Muscle layer of colon (tissue), 2 donors: ENCODE results near the gene PCYT2.

Source experiments
- H3K27ac ChIP-seq: one replicate; pipeline ENCODE4 v1.7.0; 2013; ENCODE audit warnings: low read depth, mild to moderate bottlenecking, low read length, moderate library complexity
- H3K27me3 ChIP-seq, 2 donors: one replicate each; pipeline ENCODE4 v1.7.0; 2013; ENCODE audit warnings: low read length in 2 of 2, mild to moderate bottlenecking in 2 of 2; ENCODE audit not compliant: insufficient read depth in 2 of 2, control insufficient read depth in 1 of 2
- H3K36me3 ChIP-seq: one replicate; pipeline ENCODE4 v1.7.0; 2013; ENCODE audit warnings: mild to moderate bottlenecking, low read length; ENCODE audit not compliant: insufficient read depth
- H3K4me1 ChIP-seq: one replicate; pipeline ENCODE4 v1.7.0; 2013; ENCODE audit warnings: mild to moderate bottlenecking, low read length; ENCODE audit not compliant: insufficient read depth
- H3K4me3 ChIP-seq, 2 donors: one replicate each; pipeline ENCODE4 v1.7.0; 2013; ENCODE audit warnings: low read length in 2 of 2, low read depth in 1 of 2, mild to moderate bottlenecking in 1 of 2, moderate library complexity in 1 of 2
- H3K9ac ChIP-seq: one replicate; pipeline ENCODE4 v1.7.0; 2013; ENCODE audit warnings: low read length
- H3K9me3 ChIP-seq: one replicate; pipeline ENCODE4 v1.7.0; 2013; ENCODE audit warnings: mild to moderate bottlenecking, low read length
- donor health status: abdominal sarcoma.
- donor health status: Adenocarcinoma of cecum.

Gene PCYT2

GRCh38 chr17:81930142-81931125 lies 19.2 kb upstream of the PCYT2 start:
- H3K4me1 ChIP-seq, result peaks cover 18% of the 10 kb centered on the region
- no peak overlapping the region for H3K27ac ChIP-seq
- no peak overlapping the region for H3K9ac ChIP-seq
- no peak overlapping the region for H3K4me3 ChIP-seq
- no peaks in the 10 kb centered on the region for H3K9me3 ChIP-seq
- no peaks in the 10 kb centered on the region for H3K36me3 ChIP-seq
- H3K27me3 ChIP-seq, result peaks cover 0 to 12% of the 10 kb centered on the region in 2 donors

- Histone ChIP-seq H3K27ac (no peak overlapping the region), H3K36me3 (no peaks in the 10 kb centered on the region), H3K27me3 (peaks cover 0 to 12% of the 10 kb centered on the region in 2 donors), H3K4me3 (no peak overlapping the region), H3K9ac (no peak overlapping the region), H3K4me1 (peaks cover 27% of the 10 kb centered on the region), H3K9me3 (no peaks in the 10 kb centered on the region)
These were observed 18.3 kb upstream of the PCYT2 start for GRCh38 chr17:81929253-81930141.

GRCh38 chr17:81928544-81929252 lies 17.5 kb upstream of the PCYT2 start:
- Histone ChIP-seq H3K9me3 (no peaks in the 10 kb centered on the region), H3K9ac (no peak overlapping the region), H3K36me3 (no peaks in the 10 kb centered on the region), H3K4me3 (peak overlapping the region in 1 of 2 donors; percentile 47), H3K27ac (no peak overlapping the region), H3K4me1 (peaks cover 35% of the 10 kb centered on the region), H3K27me3 (peaks cover 0 to 12% of the 10 kb centered on the region in 2 donors)

GRCh38 chr17:81927653-81928543 lies 16.7 kb upstream of the PCYT2 start, which contains the start of gene MAFG:
MAFG (minus strand) TSS chr17:81927735; CDS start chr17:81923185, 4,550 bp downstream.
- H3K4me3 ChIP-seq, result peak within 1 kb of the TSS; percentile 80 to 96
- H3K27me3 ChIP-seq, result peaks cover 0 to 12% of the 10 kb centered on the region in 2 donors
- peak within 1 kb of the TSS; percentile 58 for H3K9ac ChIP-seq
- peaks cover 36% of the 10 kb centered on the region for H3K4me1 ChIP-seq
- peak within 1 kb of the TSS; percentile 97 for H3K27ac ChIP-seq
- H3K36me3 ChIP-seq, result no peaks in the 10 kb centered on the region
- H3K9me3 ChIP-seq, result no peaks in the 10 kb centered on the region

GRCh38 chr17:81927152-81927652 lies 16.0 kb upstream of the PCYT2 start:
- H3K4me1 ChIP-seq, result peaks cover 39% of the 10 kb centered on the region
- H3K27me3 ChIP-seq, result peaks cover 0 to 12% of the 10 kb centered on the region in 2 donors
- peaks cover 2% of the 10 kb centered on the region for H3K36me3 ChIP-seq
- no peaks in the 10 kb centered on the region for H3K9me3 ChIP-seq
- peak overlapping the region; percentile 80 to 96 for H3K4me3 ChIP-seq
- peak overlapping the region; percentile 58 for H3K9ac ChIP-seq
- H3K27ac ChIP-seq, result peak overlapping the region; percentile 97

GRCh38 chr17:81926451-81927151 lies 15.4 kb upstream of the PCYT2 start:
- Histone ChIP-seq H3K4me3 (peak overlapping the region; percentile 80 to 96), H3K27ac (peak overlapping the region; percentile 97), H3K4me1 (peaks cover 44% of the 10 kb centered on the region), H3K36me3 (peaks cover 7% of the 10 kb centered on the region), H3K9ac (peak overlapping the region; percentile 58), H3K27me3 (peaks cover 0 to 12% of the 10 kb centered on the region in 2 donors), H3K9me3 (no peaks in the 10 kb centered on the region)

- Histone ChIP-seq H3K4me1 (peaks cover 44% of the 10 kb centered on the region), H3K4me3 (peak overlapping the region; percentile 80 to 96), H3K9ac (peak overlapping the region; percentile 58), H3K27me3 (peaks cover 0 to 12% of the 10 kb centered on the region in 2 donors), H3K27ac (peak overlapping the region; percentile 97), H3K36me3 (peaks cover 9% of the 10 kb centered on the region), H3K9me3 (no peaks in the 10 kb centered on the region)
These were observed 14.8 kb upstream of the PCYT2 start for GRCh38 chr17:81925860-81926450.

GRCh38 chr17:81924557-81925532 lies 13.6 kb upstream of the PCYT2 start:
- Histone ChIP-seq H3K9ac (no peak overlapping the region), H3K27ac (peak overlapping the region; percentile 12)

More at GRCh38 chr17:81924557-81925532, 13.6 kb upstream of the PCYT2 start:
- Histone ChIP-seq H3K36me3 (peaks cover 19% of the 10 kb centered on the region), H3K4me1 (peaks cover 48% of the 10 kb centered on the region), H3K4me3 (peak overlapping the region in 1 of 2 donors; percentile 27), H3K27me3 (peaks cover 0 to 12% of the 10 kb centered on the region in 2 donors), H3K9me3 (no peaks in the 10 kb centered on the region)
